SK-N-MC (cell line): ENCODE results near the gene SMIM29.

Source experiments
- EZH2 ChIP-seq: fragments of 200-600 bp; sonication (generic); IDR thresholded peaks from one replicate; pipeline ENCODE4 v1.6.1; 2017; ENCODE audit warnings: antibody characterized with exemption
- FOXP2 ChIP-seq: optimal IDR thresholded peaks from 2 replicates; pipeline ENCODE3; 2011; ENCODE audit warnings: mild to moderate bottlenecking, moderate library complexity; ENCODE audit not compliant: insufficient read depth; ENCODE audit errors: extremely low read length, control extremely low read depth
- POLR2AphosphoS5 ChIP-seq: IDR thresholded peaks from 2 replicates; pipeline ENCODE4 v1.6.1; 2012; ENCODE audit warnings: mild to moderate bottlenecking, low read depth, low read length, borderline replicate concordance

- TF ChIP-seq POLR2AphosphoS5 (no peak), EZH2 (no peak), FOXP2 (no peak)
Observed at GRCh38 chr6:34285448-34286164, 36.8 kb upstream of the SMIM29 start.
